ENCODE measurements around the gene GLYATL3.

The GLYATL3 gene

GRCh38 chr6:49517919-49518318 lies 18.2 kb downstream of the GLYATL3 start:
- Histone ChIP-seq H3K4me1 (no peaks in the 10 kb centered on the region), H3K9me3 (ENCODE audit: control insufficient read depth, low read length) (no peaks in the 10 kb centered on the region), H3K4me2 (ENCODE audit: low read length) (no peak overlapping the region), H2AFZ (no peak overlapping the region), H3K4me3 (ENCODE audit: low read depth, low read length) (no peak overlapping the region), H3K36me3 (ENCODE audit: control insufficient read depth, insufficient read depth, low read length) (no peaks in the 10 kb centered on the region), H3K27me3 (ENCODE audit: control insufficient read depth, insufficient read depth, low read length) (no peaks in the 10 kb centered on the region), H3K79me2 (no peaks in the 10 kb centered on the region), H3K27ac (no peak overlapping the region), H3K9ac (no peak overlapping the region)
- TF ChIP-seq, protein P1, sequence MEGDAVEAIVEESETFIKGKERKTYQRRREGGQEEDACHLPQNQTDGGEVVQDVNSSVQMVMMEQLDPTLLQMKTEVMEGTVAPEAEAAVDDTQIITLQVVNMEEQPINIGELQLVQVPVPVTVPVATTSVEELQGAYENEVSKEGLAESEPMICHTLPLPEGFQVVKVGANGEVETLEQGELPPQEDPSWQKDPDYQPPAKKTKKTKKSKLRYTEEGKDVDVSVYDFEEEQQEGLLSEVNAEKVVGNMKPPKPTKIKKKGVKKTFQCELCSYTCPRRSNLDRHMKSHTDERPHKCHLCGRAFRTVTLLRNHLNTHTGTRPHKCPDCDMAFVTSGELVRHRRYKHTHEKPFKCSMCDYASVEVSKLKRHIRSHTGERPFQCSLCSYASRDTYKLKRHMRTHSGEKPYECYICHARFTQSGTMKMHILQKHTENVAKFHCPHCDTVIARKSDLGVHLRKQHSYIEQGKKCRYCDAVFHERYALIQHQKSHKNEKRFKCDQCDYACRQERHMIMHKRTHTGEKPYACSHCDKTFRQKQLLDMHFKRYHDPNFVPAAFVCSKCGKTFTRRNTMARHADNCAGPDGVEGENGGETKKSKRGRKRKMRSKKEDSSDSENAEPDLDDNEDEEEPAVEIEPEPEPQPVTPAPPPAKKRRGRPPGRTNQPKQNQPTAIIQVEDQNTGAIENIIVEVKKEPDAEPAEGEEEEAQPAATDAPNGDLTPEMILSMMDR (IDR thresholded peaks at IDR 0.05) = no peak

GRCh38 chr6:49519660-49520059 lies 19.9 kb downstream of the GLYATL3 start:
- H3K4me1 ChIP-seq = no peaks in the 10 kb centered on the region
- TF ChIP-seq, protein P1 (IDR thresholded peaks at IDR 0.05) = no peak
- no peaks in the 10 kb centered on the region for H3K79me2 ChIP-seq
- no peaks in the 10 kb centered on the region for H3K36me3 ChIP-seq (ENCODE audit: control insufficient read depth, insufficient read depth, low read length)
- no peak overlapping the region for H2AFZ ChIP-seq
- H3K27ac ChIP-seq = no peak overlapping the region
- H3K27me3 ChIP-seq (ENCODE audit: control insufficient read depth, insufficient read depth, low read length) = no peaks in the 10 kb centered on the region
- H3K4me3 ChIP-seq (ENCODE audit: low read depth, low read length) = no peak overlapping the region
- no peaks in the 10 kb centered on the region for H3K9me3 ChIP-seq (ENCODE audit: control insufficient read depth, low read length)
- no peak overlapping the region for H3K9ac ChIP-seq
- H3K4me2 ChIP-seq (ENCODE audit: low read length) = no peak overlapping the region

GRCh38 chr6:49522710-49523593 lies 23.2 kb downstream of the GLYATL3 start:
- Histone ChIP-seq H3K4me3 (ENCODE audit: low read depth, low read length) (no peak overlapping the region), H3K79me2 (no peaks in the 10 kb centered on the region), H3K4me1 (no peaks in the 10 kb centered on the region), H3K36me3 (ENCODE audit: control insufficient read depth, insufficient read depth, low read length) (no peaks in the 10 kb centered on the region), H3K4me2 (ENCODE audit: low read length) (no peak overlapping the region), H3K27me3 (ENCODE audit: control insufficient read depth, insufficient read depth, low read length) (no peaks in the 10 kb centered on the region), H3K27ac (no peak overlapping the region), H3K9ac (no peak overlapping the region), H3K9me3 (ENCODE audit: control insufficient read depth, low read length) (no peaks in the 10 kb centered on the region), H2AFZ (no peak overlapping the region)
- TF ChIP-seq, protein P1 (IDR thresholded peaks at IDR 0.05) = no peak

- Histone ChIP-seq H2AFZ (no peak overlapping the region), H3K4me1 (no peaks in the 10 kb centered on the region), H3K9me3 (ENCODE audit: control insufficient read depth, low read length) (no peaks in the 10 kb centered on the region), H3K4me2 (ENCODE audit: low read length) (no peak overlapping the region), H3K9ac (no peak overlapping the region), H3K27ac (no peak overlapping the region), H3K79me2 (no peaks in the 10 kb centered on the region), H3K36me3 (ENCODE audit: control insufficient read depth, insufficient read depth, low read length) (no peaks in the 10 kb centered on the region), H3K4me3 (ENCODE audit: low read depth, low read length) (no peak overlapping the region), H3K27me3 (ENCODE audit: control insufficient read depth, insufficient read depth, low read length) (no peaks in the 10 kb centered on the region)
- TF ChIP-seq, protein P1 (IDR thresholded peaks at IDR 0.05) = no peak
These were observed 24.2 kb downstream of the GLYATL3 start for GRCh38 chr6:49523901-49524300.

DNA sequence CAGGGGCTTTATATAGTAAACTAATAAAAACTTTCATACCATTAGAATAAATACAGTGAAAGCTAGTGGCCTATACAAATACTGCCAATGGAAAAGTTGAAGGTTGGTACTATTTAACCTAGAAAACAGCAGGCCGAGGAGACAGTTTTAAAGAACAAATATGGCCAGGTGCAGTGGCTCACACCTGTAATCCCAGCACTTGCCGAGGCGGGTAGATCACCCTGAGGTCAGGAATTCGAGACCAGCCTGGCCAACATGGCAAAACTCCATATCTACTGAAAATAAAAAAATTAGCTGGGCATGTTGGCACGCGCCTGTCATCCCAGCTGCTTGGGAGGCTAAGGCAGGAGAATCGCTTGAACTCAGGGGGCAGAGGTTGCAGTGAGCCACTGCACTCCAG lies 24.8 kb downstream of the GLYATL3 start:
- Histone ChIP-seq H3K79me2 (no peaks in the 10 kb centered on the region), H3K4me1 (no peaks in the 10 kb centered on the region), H3K27ac (no peak overlapping the region), H3K4me3 (ENCODE audit: low read depth, low read length) (no peak overlapping the region), H3K36me3 (ENCODE audit: control insufficient read depth, insufficient read depth, low read length) (no peaks in the 10 kb centered on the region), H3K27me3 (ENCODE audit: control insufficient read depth, insufficient read depth, low read length) (no peaks in the 10 kb centered on the region), H2AFZ (no peak overlapping the region), H3K9ac (no peak overlapping the region), H3K4me2 (ENCODE audit: low read length) (no peak overlapping the region), H3K9me3 (ENCODE audit: control insufficient read depth, low read length) (no peaks in the 10 kb centered on the region)
- TF ChIP-seq, protein P1 (IDR thresholded peaks at IDR 0.05) = no peak

All from parathyroid adenoma (tissue), 2 donors.